ENCODE data around the gene ADSS1. TPM values are rescaled to one million over a fixed set of nuclear protein-coding genes. Genes with fewer than 3 reads are reported as not detected.

The ADSS1 gene
- total RNA-seq, 1 donor from 2014 or later, result 5.1 TPM

DNA sequence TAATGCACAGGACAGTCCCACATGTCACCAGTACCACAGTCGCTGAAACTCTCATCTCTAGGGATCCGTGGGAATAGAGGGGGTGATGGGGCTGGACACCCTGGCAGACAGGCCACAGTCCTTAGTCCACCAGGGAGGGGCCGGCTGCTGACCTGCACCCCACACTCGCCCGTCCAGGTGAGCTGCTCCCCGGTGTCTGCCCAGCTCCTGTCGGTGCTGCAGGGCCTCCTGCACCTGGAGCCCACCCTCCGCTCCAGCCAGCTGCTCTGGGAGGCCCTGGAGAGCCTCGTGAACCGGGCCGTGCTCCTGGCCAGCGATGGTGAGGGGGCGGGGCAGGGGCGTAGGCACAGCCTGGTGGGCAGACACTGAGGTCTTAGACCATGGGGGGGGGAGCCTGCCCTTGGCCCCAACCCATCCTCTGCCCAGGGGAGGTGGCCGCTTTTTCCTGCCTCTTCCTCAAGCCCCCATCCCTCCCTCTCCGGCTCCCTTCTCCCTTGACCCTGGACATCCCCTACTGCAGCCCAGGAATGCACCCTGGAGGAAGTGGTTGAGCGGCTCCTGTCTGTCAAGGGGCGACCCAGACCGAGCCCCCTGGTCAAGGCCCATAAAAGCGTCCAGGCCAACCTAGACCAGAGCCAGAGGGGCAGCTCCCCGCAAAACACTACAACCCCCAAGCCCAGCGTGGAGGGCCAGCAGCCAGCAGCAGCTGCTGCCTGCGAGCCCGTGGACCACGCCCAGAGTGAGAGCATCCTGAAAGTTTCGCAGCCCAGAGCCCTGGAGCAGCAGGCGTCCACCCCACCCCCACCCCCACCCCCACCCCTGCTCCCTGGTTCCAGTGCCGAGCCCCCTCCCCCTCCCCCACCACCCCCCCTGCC, 17.1 kb upstream of the ADSS1 start:
- Histone ChIP-seq H3K9me3 (no peaks in the 10 kb centered on the region), H3K36me3 (peaks cover 76% of the 10 kb centered on the region), H3K4me3 (no peak overlapping the region), H3K4me1 (peaks cover 7% of the 10 kb centered on the region), H3K27me3 (ENCODE audit: low read depth) (no peaks in the 10 kb centered on the region), H3K27ac (no peak overlapping the region)
- intact Hi-C loops (cut with DNase I), result loop anchor here (10.0 kb wide), 1 partner anchor 52 kb away; no protein-coding TSS in a partner anchor
- ATAC-seq, result no peak
- DNase-seq, result no peak
- no peak for TF ChIP-seq CTCF (IDR thresholded peaks at IDR 0.05)

GRCh38 chr14:104707608-104708595, 16.1 kb upstream of the ADSS1 start:
- Histone ChIP-seq H3K4me3 (no peak overlapping the region), H3K27ac (no peak overlapping the region), H3K4me1 (peaks cover 7% of the 10 kb centered on the region), H3K36me3 (peaks cover 76% of the 10 kb centered on the region), H3K9me3 (no peaks in the 10 kb centered on the region), H3K27me3 (ENCODE audit: low read depth) (no peaks in the 10 kb centered on the region)
- DNase-seq, result no peak
- intact Hi-C loops (cut with DNase I), result loop anchor here (10.0 kb wide), 1 partner anchor 53 kb away; no protein-coding TSS in a partner anchor
- peak in 1 of 2 donors; percentile 2 for ATAC-seq
- TF ChIP-seq CTCF (IDR thresholded peaks at IDR 0.05), result no peak

- TF ChIP-seq CTCF (IDR thresholded peaks at IDR 0.05), result peak; percentile 99
- Histone ChIP-seq H3K36me3 (peaks cover 76% of the 10 kb centered on the region), H3K27ac (no peak overlapping the region), H3K4me1 (peaks cover 7% of the 10 kb centered on the region), H3K9me3 (no peaks in the 10 kb centered on the region), H3K4me3 (no peak overlapping the region), H3K27me3 (ENCODE audit: low read depth) (no peaks in the 10 kb centered on the region)
- ATAC-seq (peak; percentile 80 to 85), DNase-seq (peak; percentile 79)
- intact Hi-C loops (cut with DNase I), result loop anchor here (10.0 kb wide), 1 partner anchor 54 kb away; no protein-coding TSS in a partner anchor
Measured at GRCh38 chr14:104708606-104709268, 15.3 kb upstream of the ADSS1 start.

GRCh38 chr14:104709387-104710039, 14.5 kb upstream of the ADSS1 start:
- intact Hi-C loops (cut with DNase I), result loop anchor here (10.0 kb wide), 1 partner anchor 55 kb away; no protein-coding TSS in a partner anchor
- no peak overlapping the region for H3K27ac ChIP-seq
- H3K27me3 ChIP-seq (ENCODE audit: low read depth), result no peaks in the 10 kb centered on the region
- peaks cover 76% of the 10 kb centered on the region for H3K36me3 ChIP-seq
- DNase-seq (no peak), ATAC-seq (no peak)
- no peak overlapping the region for H3K4me3 ChIP-seq
- peaks cover 7% of the 10 kb centered on the region for H3K4me1 ChIP-seq
- no peak for TF ChIP-seq CTCF (IDR thresholded peaks at IDR 0.05)
- no peaks in the 10 kb centered on the region for H3K9me3 ChIP-seq

Data from lower lobe of right lung (tissue), 2 donors.